H1 (cell line): ENCODE results near the gene DENND1A. TPM values are rescaled to one million over a fixed set of nuclear protein-coding genes. Genes with fewer than 3 reads are reported as not detected.
A peak's percentile ranks its signal among the peaks of the same experiment; 100 is the strongest.

Experiments used
- CTCF ChIA-PET: fragments of 300-600 bp; sonication (Branson Sonifier 250); formaldehyde crosslinking; loops from one replicate; lab custom pipeline; 2021; ENCODE audit not compliant: partially characterized antibody; lab: Charles Lee
- POLR2A ChIA-PET: fragments of 300-600 bp; sonication (Branson Sonifier 250); formaldehyde crosslinking; loops from one replicate; lab custom pipeline; 2021; ENCODE audit warnings: inconsistent platforms; ENCODE audit not compliant: partially characterized antibody; lab: Charles Lee
- DNase-seq, 2 experiments: peaks; one replicate each; pipeline versions ENCODE4 v3.0.0 to v3.0.0-alpha.2; 2010 to 2022; ENCODE audit warnings: low spot score in 2 of 2, low read depth in 1 of 2, mixed read lengths in 1 of 2
- FAIRE-seq: peaks from 2 replicates; lab custom pipeline; 2011; peaks lifted over from hg19 to GRCh38; lab: Jason Lieb, UNC
- H2AFZ ChIP-seq: 2 replicates; pipeline ENCODE4 v1.8.1; 2012; ENCODE audit warnings: low read length, inconsistent platforms
- H2AK5ac ChIP-seq: 2 replicates; pipeline ENCODE4 v1.6.1; 2013; ENCODE audit warnings: low read depth, low read length
- H2BK120ac ChIP-seq: replicated peaks from 2 replicates; pipeline ENCODE3; 2013; ENCODE audit warnings: low read depth, low read length, inconsistent platforms
- H2BK12ac ChIP-seq: 2 replicates; pipeline ENCODE4 v1.6.1; 2013; ENCODE audit warnings: low read depth, low read length
- H2BK15ac ChIP-seq: 2 replicates; pipeline ENCODE4 v1.6.1; 2013; ENCODE audit warnings: low read length
- H2BK20ac ChIP-seq: 2 replicates; pipeline ENCODE4 v1.6.1; 2013; ENCODE audit warnings: low read length
- H2BK5ac ChIP-seq: 2 replicates; pipeline ENCODE4 v1.6.1; 2013; ENCODE audit warnings: low read depth, low read length
- H3K14ac ChIP-seq: 2 replicates; pipeline ENCODE4 v1.6.1; 2013; ENCODE audit warnings: inconsistent platforms; ENCODE audit not compliant: insufficient read length
- H3K18ac ChIP-seq: 2 replicates; pipeline ENCODE4 v1.6.1; 2013; ENCODE audit warnings: low read length; ENCODE audit errors: extremely low read depth
- H3K23ac ChIP-seq: 2 replicates; pipeline ENCODE4 v1.6.1; 2013; ENCODE audit warnings: inconsistent platforms; ENCODE audit not compliant: insufficient read length
- H3K23me2 ChIP-seq: 2 replicates; pipeline ENCODE4 v1.6.1; 2013; ENCODE audit warnings: low read depth, low read length
- H3K27ac ChIP-seq: 2 replicates; pipeline ENCODE4 v1.6.1; 2011; ENCODE audit warnings: low read depth, low read length, inconsistent platforms
- H3K27me3 ChIP-seq, 4 experiments: replicated peaks in 1 of 4; 1 replicate in 1 of 4; 2 replicates in 3 of 4; pipeline versions ENCODE4 v1.6.1 to v1.8.1; 2011 to 2013; ENCODE audit warnings: low read length in 3 of 4, mild to moderate bottlenecking in 3 of 4, inconsistent platforms in 2 of 4, mixed read lengths in 2 of 4, moderate library complexity in 1 of 4; ENCODE audit not compliant: control insufficient read depth in 3 of 4, insufficient read depth in 3 of 4; ENCODE audit errors: extremely low read depth in 1 of 4
- H3K36me3 ChIP-seq, 4 experiments: 2 replicates each; pipeline versions ENCODE4 v1.6.1 to v1.8.1; 2011 to 2013; ENCODE audit warnings: mild to moderate bottlenecking in 4 of 4, low read length in 3 of 4, moderate library complexity in 2 of 4, control low read depth in 1 of 4, inconsistent platforms in 1 of 4; ENCODE audit not compliant: insufficient read depth in 4 of 4, control insufficient read depth in 2 of 4
- H3K4ac ChIP-seq: replicated peaks from 2 replicates; pipeline ENCODE3; 2013; ENCODE audit warnings: low read length, low read depth, mixed read lengths, inconsistent platforms; ENCODE audit not compliant: insufficient read length
- H3K4me1 ChIP-seq, 4 experiments: replicated peaks in 1 of 4; 1 replicate in 1 of 4; 2 replicates in 3 of 4; pipeline versions ENCODE4 v1.6.1 to v1.8.1; 2011 to 2013; ENCODE audit warnings: low read length in 3 of 4, inconsistent platforms in 2 of 4, mixed read lengths in 1 of 4; ENCODE audit not compliant: insufficient read depth in 4 of 4, control insufficient read depth in 3 of 4
- H3K4me2 ChIP-seq, 2 experiments: 2 replicates each; pipeline versions ENCODE4 v1.6.1 to v1.8.1; 2011 to 2013; ENCODE audit warnings: low read depth in 2 of 2, low read length in 2 of 2, control low read depth in 1 of 2, inconsistent platforms in 1 of 2, mild to moderate bottlenecking in 1 of 2; ENCODE audit not compliant: insufficient read depth in 1 of 2
- H3K4me3 ChIP-seq, 4 experiments: fragments of 200-600, 300-600 bp in 1 of 4; sonication (generic), shearing (Covaris generic), sonication (Bioruptor Twin) in 1 of 4; 2 replicates each; pipeline versions ENCODE4 v1.5.1 to v1.8.1; 2011 to 2016; ENCODE audit warnings: low read length in 4 of 4, low read depth in 3 of 4, control low read depth in 2 of 4, inconsistent platforms in 2 of 4, mild to moderate bottlenecking in 2 of 4, mixed read lengths in 1 of 4, moderate library complexity in 1 of 4; ENCODE audit not compliant: insufficient read depth in 2 of 4; ENCODE audit errors: extremely low read depth in 1 of 4
- H3K56ac ChIP-seq: replicated peaks from 2 replicates; pipeline ENCODE3; 2013; ENCODE audit warnings: low read depth, mild to moderate bottlenecking, mixed read lengths, low read length, inconsistent platforms; ENCODE audit not compliant: insufficient read length
- H3K79me1 ChIP-seq: 2 replicates; pipeline ENCODE4 v1.6.1; 2013; ENCODE audit warnings: low read depth, low read length, control low read depth
- H3K79me2 ChIP-seq, 2 experiments: 2 replicates each; pipeline versions ENCODE4 v1.6.1 to v1.8.1; 2012 to 2013; ENCODE audit warnings: low read length in 2 of 2, mild to moderate bottlenecking in 2 of 2, inconsistent platforms in 1 of 2; ENCODE audit not compliant: insufficient read depth in 2 of 2, control insufficient read depth in 1 of 2
- H3K9ac ChIP-seq, 4 experiments: replicated peaks in 1 of 4; 1 replicate in 1 of 4; 2 replicates in 3 of 4; pipeline versions ENCODE4 v1.6.1 to v1.8.1; 2011 to 2013; ENCODE audit warnings: low read depth in 3 of 4, low read length in 3 of 4, control low read depth in 2 of 4, mild to moderate bottlenecking in 2 of 4, moderate library complexity in 2 of 4, inconsistent platforms in 1 of 4; ENCODE audit errors: extremely low read depth in 1 of 4
- H3K9me3 ChIP-seq, 2 experiments: 2 replicates each; pipeline versions ENCODE4 v1.6.1 to v1.8.1; 2012 to 2013; ENCODE audit warnings: mild to moderate bottlenecking in 2 of 2, moderate library complexity in 2 of 2, control low read depth in 1 of 2, inconsistent platforms in 1 of 2, low read depth in 1 of 2, low read length in 1 of 2, mixed read lengths in 1 of 2; ENCODE audit not compliant: insufficient read depth in 2 of 2
- H4K20me1 ChIP-seq, 2 experiments: replicated peaks in 1 of 2; 2 replicates each; pipeline versions ENCODE3 to v1.8.1; 2011 to 2013; ENCODE audit warnings: inconsistent platforms in 2 of 2, low read length in 2 of 2, mild to moderate bottlenecking in 1 of 2; ENCODE audit not compliant: insufficient read depth in 2 of 2, control insufficient read depth in 1 of 2
- H4K5ac ChIP-seq: 2 replicates; pipeline ENCODE4 v1.6.1; 2013; ENCODE audit warnings: low read length, low read depth, mixed read lengths, inconsistent platforms; ENCODE audit not compliant: insufficient read length
- H4K8ac ChIP-seq: 2 replicates; pipeline ENCODE4 v1.8.0; 2013; ENCODE audit warnings: mild to moderate bottlenecking, moderate library complexity, low read length, inconsistent platforms; ENCODE audit not compliant: insufficient read depth; ENCODE audit errors: extremely low read depth
- H4K91ac ChIP-seq: replicated peaks from 2 replicates; pipeline ENCODE3; 2013; ENCODE audit warnings: low read length, mixed read lengths, inconsistent platforms; ENCODE audit not compliant: insufficient read length
- KDM4A ChIP-seq: IDR thresholded peaks from one replicate; pipeline ENCODE4 v1.7.1; 2012; ENCODE audit warnings: low read depth, mild to moderate bottlenecking, moderate library complexity, low read length, inconsistent platforms; ENCODE audit not compliant: severe bottlenecking
- RXRA ChIP-seq: IDR thresholded peaks from 2 replicates; pipeline ENCODE4 v1.6.1; 2011; ENCODE audit warnings: low read depth, mild to moderate bottlenecking, low read length, moderate library complexity; ENCODE audit not compliant: insufficient read depth
- SIN3A ChIP-seq, 2 experiments: IDR thresholded peaks in 1 of 2; conservative IDR thresholded peaks in 1 of 2; 2 replicates each; pipeline ENCODE4 v1.6.1; 2011 to 2012; ENCODE audit warnings: low read length in 2 of 2, improper control_type of control experiment in 1 of 2, low read depth in 1 of 2, mild to moderate bottlenecking in 1 of 2
- SIRT6 ChIP-seq: IDR thresholded peaks from one replicate; pipeline ENCODE4 v1.7.1; 2012; ENCODE audit warnings: low read length, inconsistent platforms
- SIX5 ChIP-seq: IDR thresholded peaks from 2 replicates; pipeline ENCODE4 v1.6.1; 2011; ENCODE audit warnings: mild to moderate bottlenecking, low read depth, low read length
- WGBS, 2 experiments: shearing (Covaris generic) in 1 of 2; methylation state at CpG; one replicate each; pipeline versions ENCODE4 v1.1.6 to v1.1.7; 2013 to 2015; ENCODE audit warnings: low lambda C conversion rate in 2 of 2, mixed read lengths in 2 of 2, inconsistent platforms in 1 of 2, low coverage in 1 of 2, missing lambda C conversion rate in 1 of 2; ENCODE audit not compliant: insufficient replicate concordance in 2 of 2, insufficient coverage in 1 of 2, insufficient read length in 1 of 2; ENCODE audit errors: extremely low coverage in 1 of 2, missing lambda C conversion rate in 1 of 2; 5-methylcytosine and 5-hydroxymethylcytosine counted together
- polyA plus RNA-seq, 7 experiments: library from polyadenylated mRNA; depleted of rRNA in 3 of 7; stranded (reverse) in 5 of 7; unstranded in 2 of 7; fragments of >200 nt in 5 of 7; fragments of 200-250 nt in 2 of 7; gene quantifications; 1 replicate in 5 of 7; 2 replicates in 1 of 7; 4 replicates in 1 of 7; pipeline versions ENCODE4 v1.2.1 to v1.2.3, GENCODE V29; 2011 to 2013; ENCODE audit warnings: missing spikeins in 2 of 7, mixed read lengths in 2 of 7
- total RNA-seq: library from RNA; stranded (reverse); fragmentation: NEBNext Ultra II Directional; extraction: Animal tissue kit (Norgen Biotek cat#: 25700); gene quantifications from 2 replicates; pipeline ENCODE4 v1.2.1, GENCODE V29; 2021
- TF ChIP-seq, protein P1 (sequence below): IDR thresholded peaks from 2 replicates; pipeline ENCODE4 v1.6.1; 2012; ENCODE audit warnings: inconsistent platforms

The DENND1A gene
- total and polyA plus RNA-seq, 2 of the 8 experiments (the other 6 are each of a cell fraction or from before 2014, with no cell fraction given), result 24.1 to 26.4 TPM

DNA sequence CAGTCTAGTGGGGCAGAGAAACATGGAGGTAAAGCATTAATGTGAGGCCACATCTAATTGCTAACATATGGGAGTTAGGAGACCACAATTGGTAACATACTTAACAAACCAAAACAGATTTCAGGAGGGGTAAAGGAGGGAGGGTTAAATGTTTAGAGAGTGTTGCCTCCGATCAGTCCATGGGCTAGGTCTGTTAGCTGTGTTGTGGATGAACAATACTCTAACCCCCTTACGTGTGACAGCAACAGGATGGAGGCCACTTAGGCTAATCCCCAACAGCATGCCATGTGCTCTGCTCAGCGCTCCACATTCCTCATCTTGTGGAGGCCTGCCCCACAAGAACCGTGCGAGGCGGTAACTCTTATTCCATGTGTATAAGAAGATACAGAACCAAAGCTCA, 406.9 kb downstream of the DENND1A start:
- H2AFZ ChIP-seq, result no peak overlapping the region
- no peak overlapping the region for H2BK12ac ChIP-seq
- H3K4ac ChIP-seq, result no peak overlapping the region
- H3K18ac ChIP-seq, result no peak overlapping the region
- no peak overlapping the region for H2AK5ac ChIP-seq
- TF ChIP-seq SIX5 (no peak), KDM4A (no peak), SIN3A (conservative IDR thresholded peaks at IDR 0.05 in 1 of 2, IDR thresholded peaks at IDR 0.05 in 1 of 2; ENCODE audit: low read depth in 1 of 2, low read length in 2 of 2) (no peak), RXRA (no peak), SIRT6 (no peak)
- TF ChIP-seq, protein P1, sequence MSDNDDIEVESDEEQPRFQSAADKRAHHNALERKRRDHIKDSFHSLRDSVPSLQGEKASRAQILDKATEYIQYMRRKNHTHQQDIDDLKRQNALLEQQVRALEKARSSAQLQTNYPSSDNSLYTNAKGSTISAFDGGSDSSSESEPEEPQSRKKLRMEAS, result peak; percentile 45; the same call in 1 of the 2 replicates
- H3K79me2 ChIP-seq, result no peaks in the 10 kb centered on the region
- 94% methylated on average over 6 of the region's 6 CpGs; no CpG with 5 or more reads in 1 of the 2 experiments for WGBS, 2 experiments
- H2BK20ac ChIP-seq, result no peak overlapping the region
- H3K14ac ChIP-seq, result no peak overlapping the region
- H4K8ac ChIP-seq, result no peak overlapping the region
- H2BK120ac ChIP-seq, result no peak overlapping the region
- DNase-seq (no peak), FAIRE-seq (no peak)
- H2BK5ac ChIP-seq, result no peak overlapping the region
- no peak overlapping the region for H3K4me3 ChIP-seq
- H3K27ac ChIP-seq, result no peak overlapping the region
- ChIA-PET CTCF (interaction anchor here (1.3 to 1.7 kb wide), 3 partner anchors 75 to 517 kb away, joined by 3 to 7 read pairs (median 5); no protein-coding TSS in a partner anchor), POLR2A (no interaction called here)
- H3K56ac ChIP-seq, result no peak overlapping the region
- H3K79me1 ChIP-seq, result no peaks in the 10 kb centered on the region
- H3K9ac ChIP-seq, result no peak overlapping the region
- peaks cover 0 to 1% of the 10 kb centered on the region in 2 experiments for H4K20me1 ChIP-seq
- H3K4me1 ChIP-seq, result peaks cover 0 to 2% (median 0%) of the 10 kb centered on the region in 4 experiments; a peak in 1 of 7 replicates
- no peak overlapping the region for H3K23ac ChIP-seq
- no peak overlapping the region for H2BK15ac ChIP-seq
- no peaks in the 10 kb centered on the region for H3K36me3 ChIP-seq
- no peak overlapping the region for H4K91ac ChIP-seq
- no peak overlapping the region for H4K5ac ChIP-seq
- no peak overlapping the region for H3K4me2 ChIP-seq
- H3K23me2 ChIP-seq, result 0 out of 2 replicates have a peak, but pooled peaks cover 2% of the 10 kb centered on the region
- H3K27me3 ChIP-seq, result no peaks in the 10 kb centered on the region
- no peaks in the 10 kb centered on the region for H3K9me3 ChIP-seq
